Measurements from ENCODE around the gene ABCB8. TPM values are rescaled to one million over a fixed set of nuclear protein-coding genes. Genes with fewer than 3 reads are reported as not detected.

The ABCB8 gene
- total and polyA plus RNA-seq, 2 of the 8 experiments (the other 6 are each of a cell fraction or from before 2014, with no cell fraction given): 17.7 to 27.0 TPM

DNA sequence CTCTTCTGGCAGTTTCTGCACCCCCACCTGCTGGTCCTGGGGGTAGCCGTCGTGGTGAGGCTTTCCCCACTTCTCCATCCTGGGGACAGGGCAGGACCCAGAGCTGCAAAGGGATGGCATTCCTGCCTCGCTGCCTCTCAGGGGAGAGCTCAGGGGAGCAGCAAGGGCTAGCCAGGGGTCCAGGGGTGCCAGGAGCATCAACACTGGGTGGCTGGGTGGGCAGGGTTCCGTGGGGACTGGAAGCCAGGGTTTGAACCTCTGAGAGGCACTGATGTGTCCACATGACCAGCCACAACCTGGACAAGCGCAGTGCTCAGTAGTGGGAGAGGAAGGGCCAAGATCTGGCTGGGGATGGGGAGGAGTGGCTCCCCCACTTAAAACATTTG, 5.6 kb downstream of the ABCB8 start (continued):
- TF ChIP-seq GABPA (IDR thresholded peaks at IDR 0.05; ENCODE audit: borderline replicate concordance, insufficient read depth, low read length): no peak
